ENCODE results near the gene PKN3. TPM values are rescaled to one million over a fixed set of nuclear protein-coding genes. Genes with fewer than 3 reads are reported as not detected.

The PKN3 gene
- total RNA-seq, 1 donor from 2014 or later: 16.5 TPM

DNA sequence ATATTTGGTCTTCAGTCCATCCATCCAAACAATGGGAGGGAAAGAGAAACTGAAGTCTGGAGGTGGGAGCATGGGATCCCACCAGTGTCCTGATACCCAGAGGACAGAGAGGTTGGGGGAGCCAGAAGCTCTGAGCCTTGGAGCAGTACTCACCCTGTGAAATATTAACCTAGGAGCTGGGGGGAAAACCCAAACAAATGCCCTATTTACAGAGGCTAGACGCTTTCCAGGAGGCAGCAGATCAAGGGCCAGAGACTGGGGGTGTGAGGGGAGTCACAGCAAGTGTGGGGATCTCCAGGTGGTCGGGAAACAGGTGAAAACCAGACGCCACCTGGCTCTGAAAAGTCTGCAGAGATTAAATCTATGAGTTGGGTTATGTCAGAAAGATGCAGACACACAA, 63.2 kb downstream of the PKN3 start:
- no peak overlapping the region for H3K4me3 ChIP-seq (ENCODE audit: low read depth, low read length)
- TF ChIP-seq, protein P1, sequence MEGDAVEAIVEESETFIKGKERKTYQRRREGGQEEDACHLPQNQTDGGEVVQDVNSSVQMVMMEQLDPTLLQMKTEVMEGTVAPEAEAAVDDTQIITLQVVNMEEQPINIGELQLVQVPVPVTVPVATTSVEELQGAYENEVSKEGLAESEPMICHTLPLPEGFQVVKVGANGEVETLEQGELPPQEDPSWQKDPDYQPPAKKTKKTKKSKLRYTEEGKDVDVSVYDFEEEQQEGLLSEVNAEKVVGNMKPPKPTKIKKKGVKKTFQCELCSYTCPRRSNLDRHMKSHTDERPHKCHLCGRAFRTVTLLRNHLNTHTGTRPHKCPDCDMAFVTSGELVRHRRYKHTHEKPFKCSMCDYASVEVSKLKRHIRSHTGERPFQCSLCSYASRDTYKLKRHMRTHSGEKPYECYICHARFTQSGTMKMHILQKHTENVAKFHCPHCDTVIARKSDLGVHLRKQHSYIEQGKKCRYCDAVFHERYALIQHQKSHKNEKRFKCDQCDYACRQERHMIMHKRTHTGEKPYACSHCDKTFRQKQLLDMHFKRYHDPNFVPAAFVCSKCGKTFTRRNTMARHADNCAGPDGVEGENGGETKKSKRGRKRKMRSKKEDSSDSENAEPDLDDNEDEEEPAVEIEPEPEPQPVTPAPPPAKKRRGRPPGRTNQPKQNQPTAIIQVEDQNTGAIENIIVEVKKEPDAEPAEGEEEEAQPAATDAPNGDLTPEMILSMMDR (conservative IDR thresholded peaks at IDR 0.05; ENCODE audit: low read depth, low read length): no peak
- DNase-seq (ENCODE audit: low read depth): no peak

DNA sequence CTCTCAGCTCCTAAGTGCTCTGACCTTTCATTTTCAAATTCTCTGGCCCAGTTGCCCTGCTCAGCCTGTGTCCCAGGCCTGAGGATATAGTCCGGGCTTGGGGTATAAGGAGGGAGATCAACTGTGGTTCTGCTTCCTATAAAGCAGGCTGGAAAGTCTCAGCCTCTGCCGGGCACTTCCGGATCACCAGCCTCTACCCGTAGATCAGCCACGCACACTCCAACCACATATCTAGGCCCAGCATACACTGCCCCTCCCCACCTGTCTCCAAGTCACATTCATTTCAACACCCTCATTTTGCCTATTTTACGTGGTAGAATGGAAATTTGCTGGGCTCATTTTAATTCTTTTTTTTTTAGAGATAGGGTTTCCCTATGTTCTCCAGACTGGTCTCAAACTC, 66.3 kb downstream of the PKN3 start:
- no peak overlapping the region for H3K4me3 ChIP-seq (ENCODE audit: low read depth, low read length)

More for the DNA sequence above, 66.3 kb downstream of the PKN3 start:
- no peak for DNase-seq (ENCODE audit: low read depth)
- TF ChIP-seq, protein P1 (conservative IDR thresholded peaks at IDR 0.05; ENCODE audit: low read depth, low read length): no peak

Other genes with a start within 250 kb of the PKN3 start
- 32.6 and 38.2 TPM in 2 replicates for gene ODF2, start 246.5 kb upstream of the PKN3 start, total RNA-seq
- 25.4 and 28.8 TPM in 2 replicates for gene GLE1, start 197.8 kb upstream of the PKN3 start, total RNA-seq
- 166 and 193 TPM in 2 replicates for gene SPTAN1, start 149.9 kb upstream of the PKN3 start, total RNA-seq
- 121 TPM in 2 replicates for gene DYNC2I2, start 45.7 kb upstream of the PKN3 start, total RNA-seq
- 331 and 406 TPM in 2 replicates for gene SET, start 13.3 kb upstream of the PKN3 start, total RNA-seq
- gene ZDHHC12, start 21.6 kb downstream of the PKN3 start, total RNA-seq: 106 and 119 TPM in 2 replicates
- gene ZER1, start 69.4 kb downstream of the PKN3 start, total RNA-seq: 11.5 and 15.3 TPM in 2 replicates
- gene TBC1D13, start 84.8 kb downstream of the PKN3 start, total RNA-seq: 11.3 and 27.1 TPM in 2 replicates
- 57.6 and 61.8 TPM in 2 replicates for gene ENDOG, start 116.0 kb downstream of the PKN3 start, total RNA-seq
- 30.2 and 30.7 TPM in 2 replicates for gene SPOUT1, start 127.3 kb downstream of the PKN3 start, total RNA-seq
- 18.9 and 21.0 TPM in 2 replicates for gene KYAT1, start 179.4 kb downstream of the PKN3 start, total RNA-seq
- 98.2 and 104 TPM in 2 replicates for gene LRRC8A, start 179.6 kb downstream of the PKN3 start, total RNA-seq
- gene PHYHD1, start 218.5 kb downstream of the PKN3 start, total RNA-seq: 21.2 and 22.5 TPM in 2 replicates
- 12.7 and 26.1 TPM in 2 replicates for gene DOLK, start 245.1 kb downstream of the PKN3 start, total RNA-seq
- gene NUP188, start 245.2 kb downstream of the PKN3 start, total RNA-seq: 37.6 and 67.3 TPM in 2 replicates

Data from epithelial cell of proximal tubule (primary cell).